GM23338 (cell line): ENCODE measurements around the gene HNF1B. TPM values are rescaled to one million over a fixed set of nuclear protein-coding genes. Genes with fewer than 3 reads are reported as not detected.

Experiments used
- ATAC-seq: fragments of 200-7000 bp; cut with Tn5 transposase; 3 replicates; pipeline ENCODE4 v1.9.1; 2020
- DNase-seq: peaks from one replicate; pipeline ENCODE4 v3.0.0-alpha.2; 2015; ENCODE audit warnings: low spot score
- H2AFZ ChIP-seq: fragments of 200-600 bp; sonication (generic); 2 replicates; pipeline ENCODE4 v1.8.0; 2016; ENCODE audit warnings: antibody characterized with exemption, mild to moderate bottlenecking, moderate library complexity
- H3F3A ChIP-seq: fragments of 200-600 bp; sonication (generic); replicated peaks from 2 replicates; pipeline ENCODE4 v1.8.0; 2017; ENCODE audit warnings: antibody characterized with exemption, mixed run types, low read depth
- H3K27ac ChIP-seq: fragments of 200-600 bp; sonication (generic); 2 replicates; pipeline ENCODE4 v1.6.1; 2016; ENCODE audit warnings: low read depth
- H3K27me3 ChIP-seq: fragments of 200-600 bp; sonication (generic); 2 replicates; pipeline ENCODE4 v1.8.0; 2016; ENCODE audit warnings: mild to moderate bottlenecking, mixed run types, moderate library complexity; ENCODE audit not compliant: insufficient read depth
- H3K36me3 ChIP-seq: fragments of 200-600 bp; sonication (generic); 2 replicates; pipeline ENCODE4 v1.8.0; 2016; ENCODE audit warnings: mild to moderate bottlenecking; ENCODE audit not compliant: insufficient read depth
- H3K4me1 ChIP-seq: fragments of 200-600 bp; sonication (generic); 2 replicates; pipeline ENCODE4 v1.8.0; 2016; ENCODE audit warnings: mild to moderate bottlenecking, moderate library complexity; ENCODE audit not compliant: insufficient read depth
- H3K4me2 ChIP-seq: fragments of 200-600 bp; sonication (generic); 2 replicates; pipeline ENCODE4 v1.7.1; 2017; ENCODE audit warnings: mixed run types
- H3K4me3 ChIP-seq: fragments of 200-600 bp; sonication (generic); 2 replicates; pipeline ENCODE4 v1.6.1; 2016; ENCODE audit warnings: mixed run types
- H3K79me2 ChIP-seq: fragments of 200-600 bp; sonication (generic); replicated peaks from 2 replicates; pipeline ENCODE4 v1.8.0; 2017; ENCODE audit warnings: mild to moderate bottlenecking; ENCODE audit not compliant: insufficient read depth
- H3K9me2 ChIP-seq: fragments of 200-600 bp; sonication (generic); 2 replicates; pipeline ENCODE4 v1.8.0; 2017; ENCODE audit not compliant: insufficient read depth
- H4K20me1 ChIP-seq: fragments of 200-600 bp; sonication (generic); replicated peaks from 2 replicates; pipeline ENCODE4 v1.8.0; 2017; ENCODE audit warnings: mild to moderate bottlenecking; ENCODE audit not compliant: insufficient read depth
- H3K27ac Mint-ChIP-seq: 2 replicates; pipeline ENCODE4 v1.8.0; 2020; ENCODE audit warnings: inconsistent platforms, mild to moderate bottlenecking, moderate library complexity, mixed read lengths
- H3K27me3 Mint-ChIP-seq: 3 replicates; pipeline ENCODE4 v1.8.0; 2022; ENCODE audit warnings: low read depth, mild to moderate bottlenecking, moderate library complexity, mixed read lengths, inconsistent platforms; ENCODE audit not compliant: insufficient read depth, poor library complexity
- H3K36me3 Mint-ChIP-seq: 3 replicates; pipeline ENCODE4 v1.8.0; 2021; ENCODE audit warnings: low read depth, mild to moderate bottlenecking, inconsistent platforms, moderate library complexity, mixed read lengths
- H3K4me1 Mint-ChIP-seq: 3 replicates; pipeline ENCODE4 v1.8.0; 2020; ENCODE audit warnings: mild to moderate bottlenecking, inconsistent platforms, mixed read lengths
- H3K4me3 Mint-ChIP-seq: 3 replicates; pipeline ENCODE4 v1.8.0; 2021; ENCODE audit warnings: moderate library complexity, mild to moderate bottlenecking, inconsistent platforms, mixed read lengths
- H3K9me3 Mint-ChIP-seq: 3 replicates; pipeline ENCODE4 v1.8.0; 2020; ENCODE audit warnings: moderate library complexity, mild to moderate bottlenecking, inconsistent platforms, mixed read lengths
- CREB1 ChIP-seq: fragments of 250-450 bp; sonication (Bioruptor Pico); IDR thresholded peaks from 2 replicates; pipeline ENCODE4 v1.5.0; 2020; ENCODE audit warnings: low read depth, mild to moderate bottlenecking, moderate library complexity
- CTCF ChIP-seq, 2 experiments: fragments of 200-600 bp in 1 of 2; sonication (generic) in 1 of 2; conservative IDR thresholded peaks; 2 replicates each; pipeline versions ENCODE4 v1.5.1 to v1.6.1; 2016 to 2017; ENCODE audit warnings: antibody characterized with exemption in 2 of 2, low read depth in 2 of 2, mild to moderate bottlenecking in 2 of 2, moderate library complexity in 1 of 2
- EZH2 ChIP-seq: fragments of 200-600 bp; sonication (generic); IDR thresholded peaks from one replicate; pipeline ENCODE4 v1.8.0; 2017; ENCODE audit warnings: antibody characterized with exemption, mild to moderate bottlenecking, low read depth; ENCODE audit not compliant: unreplicated experiment
- EZH2phosphoT487 ChIP-seq: fragments of 200-600 bp; sonication (generic); IDR thresholded peaks from one replicate; pipeline ENCODE4 v1.8.1; 2018; ENCODE audit warnings: antibody characterized with exemption; ENCODE audit not compliant: unreplicated experiment
- JUNB ChIP-seq: IDR thresholded peaks from one replicate; pipeline ENCODE4 v1.6.1; 2016; ENCODE audit warnings: antibody characterized with exemption; ENCODE audit not compliant: unreplicated experiment
- NANOG ChIP-seq: IDR thresholded peaks from 2 replicates; pipeline ENCODE4 v1.6.1; 2016; ENCODE audit warnings: antibody characterized with exemption, borderline replicate concordance
- POLR2AphosphoS5 ChIP-seq: IDR thresholded peaks from 2 replicates; pipeline ENCODE4 v1.6.1; 2016; ENCODE audit warnings: antibody characterized with exemption, low read depth
- STAT1 ChIP-seq: IDR thresholded peaks from one replicate; pipeline ENCODE4 v1.6.1; 2016; ENCODE audit warnings: antibody characterized with exemption; ENCODE audit not compliant: unreplicated experiment
- ZNF114 ChIP-seq: fragments of 250-450 bp; sonication (Bioruptor Pico); IDR thresholded peaks from 2 replicates; pipeline ENCODE4 v1.5.0; 2020; ENCODE audit warnings: mild to moderate bottlenecking, moderate library complexity
- ZNF331 ChIP-seq: fragments of 250-450 bp; sonication (Bioruptor Pico); IDR thresholded peaks from 2 replicates; pipeline ENCODE4 v1.5.0; 2020; ENCODE audit warnings: low read depth, mild to moderate bottlenecking, moderate library complexity
- polyA plus RNA-seq: library from polyadenylated mRNA; unstranded; fragments of >200 nt; fragmentation: Nextera tagmentation; extraction: Ambion mirVana; gene quantifications from 2 replicates; pipeline ENCODE4 v1.2.1, GENCODE V29; 2016
- total RNA-seq: library from RNA; depleted of rRNA; stranded (reverse); fragments of >200 nt; shearing (Covaris generic); gene quantifications from 2 replicates; pipeline ENCODE4 v1.2.3, GENCODE V29; 2014
- TF ChIP-seq, protein P1 (sequence below): fragments of 250-450 bp; sonication (Bioruptor Pico); IDR thresholded peaks from 2 replicates; pipeline ENCODE4 v1.5.0; 2020; ENCODE audit warnings: mild to moderate bottlenecking, moderate library complexity
- TF ChIP-seq, protein P2 (sequence below): IDR thresholded peaks from one replicate; pipeline ENCODE4 v1.6.1; 2018; ENCODE audit warnings: antibody characterized with exemption; ENCODE audit not compliant: unreplicated experiment
- TF ChIP-seq, protein P3 (sequence below): IDR thresholded peaks from 2 replicates; pipeline ENCODE4 v1.6.1; 2016; ENCODE audit warnings: antibody characterized with exemption

Gene HNF1B
- total and polyA plus RNA-seq, 2 experiments from 2014 or later, result 0.07 to 0.19 TPM

DNA sequence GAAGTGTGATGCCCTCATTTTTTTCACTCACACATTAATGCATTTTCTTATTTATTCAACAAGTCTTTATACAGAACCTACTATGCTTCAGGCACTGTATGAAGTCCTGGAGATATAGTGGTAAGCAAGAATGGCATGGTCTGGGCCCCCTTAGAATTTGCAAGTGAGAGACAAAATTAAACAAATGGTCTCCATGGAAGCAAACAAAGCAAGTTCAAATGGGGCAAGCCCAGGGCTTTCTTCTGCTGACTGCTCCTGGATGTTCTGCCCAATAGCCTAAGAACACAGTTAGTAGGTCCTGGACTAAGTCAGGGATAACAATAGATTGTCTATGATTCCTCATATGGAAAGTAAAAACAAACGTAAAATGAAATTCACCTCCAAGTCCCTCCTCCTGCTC is 70.3 kb downstream of the HNF1B start:
- no peaks in the 10 kb centered on the region for H3K79me2 ChIP-seq
- no peak overlapping the region for H2AFZ ChIP-seq
- no peak overlapping the region for H3K27ac ChIP-seq
- H3K4me2 ChIP-seq, result no peak overlapping the region
- no peaks in the 10 kb centered on the region for H3K9me2 ChIP-seq
- DNase-seq (no peak), ATAC-seq (no peak)
- Mint-ChIP-seq H3K4me3 (no peak overlapping the region), H3K9me3 (peaks cover 4% of the 10 kb centered on the region; the same call in 2 of the 3 replicates), H3K4me1 (no peaks in the 10 kb centered on the region), H3K27ac (no peak overlapping the region), H3K27me3 (peaks cover 9% of the 10 kb centered on the region), H3K36me3 (no peaks in the 10 kb centered on the region)
- H3F3A ChIP-seq, result no peaks in the 10 kb centered on the region
- no peaks in the 10 kb centered on the region for H4K20me1 ChIP-seq
- H3K36me3 ChIP-seq, result no peaks in the 10 kb centered on the region
- H3K27me3 ChIP-seq, result no peaks in the 10 kb centered on the region
- no peak overlapping the region for H3K4me3 ChIP-seq
- TF ChIP-seq, protein P1, sequence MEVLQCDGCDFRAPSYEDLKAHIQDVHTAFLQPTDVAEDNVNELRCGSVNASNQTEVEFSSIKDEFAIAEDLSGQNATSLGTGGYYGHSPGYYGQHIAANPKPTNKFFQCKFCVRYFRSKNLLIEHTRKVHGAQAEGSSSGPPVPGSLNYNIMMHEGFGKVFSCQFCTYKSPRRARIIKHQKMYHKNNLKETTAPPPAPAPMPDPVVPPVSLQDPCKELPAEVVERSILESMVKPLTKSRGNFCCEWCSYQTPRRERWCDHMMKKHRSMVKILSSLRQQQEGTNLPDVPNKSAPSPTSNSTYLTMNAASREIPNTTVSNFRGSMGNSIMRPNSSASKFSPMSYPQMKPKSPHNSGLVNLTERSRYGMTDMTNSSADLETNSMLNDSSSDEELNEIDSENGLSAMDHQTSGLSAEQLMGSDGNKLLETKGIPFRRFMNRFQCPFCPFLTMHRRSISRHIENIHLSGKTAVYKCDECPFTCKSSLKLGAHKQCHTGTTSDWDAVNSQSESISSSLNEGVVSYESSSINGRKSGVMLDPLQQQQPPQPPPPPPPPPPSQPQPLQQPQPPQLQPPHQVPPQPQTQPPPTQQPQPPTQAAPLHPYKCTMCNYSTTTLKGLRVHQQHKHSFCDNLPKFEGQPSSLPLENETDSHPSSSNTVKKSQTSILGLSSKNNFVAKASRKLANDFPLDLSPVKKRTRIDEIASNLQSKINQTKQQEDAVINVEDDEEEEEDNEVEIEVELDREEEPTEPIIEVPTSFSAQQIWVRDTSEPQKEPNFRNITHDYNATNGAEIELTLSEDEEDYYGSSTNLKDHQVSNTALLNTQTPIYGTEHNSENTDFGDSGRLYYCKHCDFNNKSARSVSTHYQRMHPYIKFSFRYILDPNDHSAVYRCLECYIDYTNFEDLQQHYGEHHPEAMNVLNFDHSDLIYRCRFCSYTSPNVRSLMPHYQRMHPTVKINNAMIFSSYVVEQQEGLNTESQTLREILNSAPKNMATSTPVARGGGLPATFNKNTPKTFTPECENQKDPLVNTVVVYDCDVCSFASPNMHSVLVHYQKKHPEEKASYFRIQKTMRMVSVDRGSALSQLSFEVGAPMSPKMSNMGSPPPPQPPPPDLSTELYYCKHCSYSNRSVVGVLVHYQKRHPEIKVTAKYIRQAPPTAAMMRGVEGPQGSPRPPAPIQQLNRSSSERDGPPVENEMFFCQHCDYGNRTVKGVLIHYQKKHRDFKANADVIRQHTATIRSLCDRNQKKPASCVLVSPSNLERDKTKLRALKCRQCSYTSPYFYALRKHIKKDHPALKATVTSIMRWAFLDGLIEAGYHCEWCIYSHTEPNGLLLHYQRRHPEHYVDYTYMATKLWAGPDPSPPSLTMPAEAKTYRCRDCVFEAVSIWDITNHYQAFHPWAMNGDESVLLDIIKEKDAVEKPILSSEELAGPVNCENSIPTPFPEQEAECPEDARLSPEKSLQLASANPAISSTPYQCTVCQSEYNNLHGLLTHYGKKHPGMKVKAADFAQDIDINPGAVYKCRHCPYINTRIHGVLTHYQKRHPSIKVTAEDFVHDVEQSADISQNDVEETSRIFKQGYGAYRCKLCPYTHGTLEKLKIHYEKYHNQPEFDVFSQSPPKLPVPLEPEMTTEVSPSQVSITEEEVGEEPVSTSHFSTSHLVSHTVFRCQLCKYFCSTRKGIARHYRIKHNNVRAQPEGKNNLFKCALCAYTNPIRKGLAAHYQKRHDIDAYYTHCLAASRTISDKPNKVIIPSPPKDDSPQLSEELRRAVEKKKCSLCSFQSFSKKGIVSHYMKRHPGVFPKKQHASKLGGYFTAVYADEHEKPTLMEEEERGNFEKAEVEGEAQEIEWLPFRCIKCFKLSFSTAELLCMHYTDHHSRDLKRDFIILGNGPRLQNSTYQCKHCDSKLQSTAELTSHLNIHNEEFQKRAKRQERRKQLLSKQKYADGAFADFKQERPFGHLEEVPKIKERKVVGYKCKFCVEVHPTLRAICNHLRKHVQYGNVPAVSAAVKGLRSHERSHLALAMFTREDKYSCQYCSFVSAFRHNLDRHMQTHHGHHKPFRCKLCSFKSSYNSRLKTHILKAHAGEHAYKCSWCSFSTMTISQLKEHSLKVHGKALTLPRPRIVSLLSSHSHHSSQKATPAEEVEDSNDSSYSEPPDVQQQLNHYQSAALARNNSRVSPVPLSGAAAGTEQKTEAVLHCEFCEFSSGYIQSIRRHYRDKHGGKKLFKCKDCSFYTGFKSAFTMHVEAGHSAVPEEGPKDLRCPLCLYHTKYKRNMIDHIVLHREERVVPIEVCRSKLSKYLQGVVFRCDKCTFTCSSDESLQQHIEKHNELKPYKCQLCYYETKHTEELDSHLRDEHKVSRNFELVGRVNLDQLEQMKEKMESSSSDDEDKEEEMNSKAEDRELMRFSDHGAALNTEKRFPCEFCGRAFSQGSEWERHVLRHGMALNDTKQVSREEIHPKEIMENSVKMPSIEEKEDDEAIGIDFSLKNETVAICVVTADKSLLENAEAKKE, result no peak
- no peak for TF ChIP-seq CREB1 (CRISPR knock-in tag)
- TF ChIP-seq, protein P2, sequence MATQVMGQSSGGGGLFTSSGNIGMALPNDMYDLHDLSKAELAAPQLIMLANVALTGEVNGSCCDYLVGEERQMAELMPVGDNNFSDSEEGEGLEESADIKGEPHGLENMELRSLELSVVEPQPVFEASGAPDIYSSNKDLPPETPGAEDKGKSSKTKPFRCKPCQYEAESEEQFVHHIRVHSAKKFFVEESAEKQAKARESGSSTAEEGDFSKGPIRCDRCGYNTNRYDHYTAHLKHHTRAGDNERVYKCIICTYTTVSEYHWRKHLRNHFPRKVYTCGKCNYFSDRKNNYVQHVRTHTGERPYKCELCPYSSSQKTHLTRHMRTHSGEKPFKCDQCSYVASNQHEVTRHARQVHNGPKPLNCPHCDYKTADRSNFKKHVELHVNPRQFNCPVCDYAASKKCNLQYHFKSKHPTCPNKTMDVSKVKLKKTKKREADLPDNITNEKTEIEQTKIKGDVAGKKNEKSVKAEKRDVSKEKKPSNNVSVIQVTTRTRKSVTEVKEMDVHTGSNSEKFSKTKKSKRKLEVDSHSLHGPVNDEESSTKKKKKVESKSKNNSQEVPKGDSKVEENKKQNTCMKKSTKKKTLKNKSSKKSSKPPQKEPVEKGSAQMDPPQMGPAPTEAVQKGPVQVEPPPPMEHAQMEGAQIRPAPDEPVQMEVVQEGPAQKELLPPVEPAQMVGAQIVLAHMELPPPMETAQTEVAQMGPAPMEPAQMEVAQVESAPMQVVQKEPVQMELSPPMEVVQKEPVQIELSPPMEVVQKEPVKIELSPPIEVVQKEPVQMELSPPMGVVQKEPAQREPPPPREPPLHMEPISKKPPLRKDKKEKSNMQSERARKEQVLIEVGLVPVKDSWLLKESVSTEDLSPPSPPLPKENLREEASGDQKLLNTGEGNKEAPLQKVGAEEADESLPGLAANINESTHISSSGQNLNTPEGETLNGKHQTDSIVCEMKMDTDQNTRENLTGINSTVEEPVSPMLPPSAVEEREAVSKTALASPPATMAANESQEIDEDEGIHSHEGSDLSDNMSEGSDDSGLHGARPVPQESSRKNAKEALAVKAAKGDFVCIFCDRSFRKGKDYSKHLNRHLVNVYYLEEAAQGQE, result no peak
- no peak for TF ChIP-seq CTCF (conservative IDR thresholded peaks at IDR 0.05; ENCODE audit: low read depth in 2 of 2)
- no peak for TF ChIP-seq JUNB
- no peak for TF ChIP-seq EZH2
- no peak for TF ChIP-seq ZNF331 (CRISPR knock-in tag)
- no peak for TF ChIP-seq STAT1
- TF ChIP-seq ZNF114 (CRISPR knock-in tag), result no peak
- no peak for TF ChIP-seq EZH2phosphoT487
- TF ChIP-seq, protein P3, sequence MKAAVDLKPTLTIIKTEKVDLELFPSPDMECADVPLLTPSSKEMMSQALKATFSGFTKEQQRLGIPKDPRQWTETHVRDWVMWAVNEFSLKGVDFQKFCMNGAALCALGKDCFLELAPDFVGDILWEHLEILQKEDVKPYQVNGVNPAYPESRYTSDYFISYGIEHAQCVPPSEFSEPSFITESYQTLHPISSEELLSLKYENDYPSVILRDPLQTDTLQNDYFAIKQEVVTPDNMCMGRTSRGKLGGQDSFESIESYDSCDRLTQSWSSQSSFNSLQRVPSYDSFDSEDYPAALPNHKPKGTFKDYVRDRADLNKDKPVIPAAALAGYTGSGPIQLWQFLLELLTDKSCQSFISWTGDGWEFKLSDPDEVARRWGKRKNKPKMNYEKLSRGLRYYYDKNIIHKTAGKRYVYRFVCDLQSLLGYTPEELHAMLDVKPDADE, result no peak
- no peak for TF ChIP-seq POLR2AphosphoS5
- no peak for TF ChIP-seq NANOG
- no peaks in the 10 kb centered on the region for H3K4me1 ChIP-seq
